HCT116 (cell line): ENCODE measurements around the gene CLRN1. TPM values are rescaled to one million over a fixed set of nuclear protein-coding genes. Genes with fewer than 3 reads are reported as not detected.

Source experiments
- ATAC-seq: fragments of 200-7000 bp; cut with Tn5 transposase; 2 replicates; pipeline ENCODE4 v1.9.1; 2020; ENCODE audit warnings: mild to moderate bottlenecking, moderate library complexity
- BruUV-seq: library from RNA; stranded (reverse); fragments of 400-500 nt; replicated peaks from 2 replicates; lab custom pipeline; 2021; lab: Mats Ljungman, UMichigan
- CTCF ChIA-PET: fragments of 300-600 bp; sonication (Branson Sonifier 250); formaldehyde crosslinking; loops from one replicate; lab custom pipeline; 2021; ENCODE audit warnings: antibody characterized with exemption; lab: Charles Lee
- POLR2A ChIA-PET: fragments of 300-600, 350-600 bp; sonication (Branson Sonifier 250); formaldehyde crosslinking; loops from one replicate; lab custom pipeline; 2021; ENCODE audit warnings: antibody characterized with exemption; lab: Charles Lee
- RAD21 ChIA-PET, 2 experiments: fragments of 300-600 bp; sonication (Branson Sonifier 250); formaldehyde crosslinking; loops; one replicate each; lab custom pipeline; 2023; ENCODE audit warnings: low total read pairs in 2 of 2; ENCODE audit not compliant: uncharacterized antibody in 2 of 2, unreplicated experiment in 2 of 2, low non-redundant PET in 1 of 2; lab: Charles Lee
- DNase-seq: peaks from one replicate; pipeline ENCODE4 v3.0.0-alpha.2; 2010; ENCODE audit warnings: low read depth, low spot score
- H2AFZ ChIP-seq: fragments of 200-600 bp; shearing (Covaris generic), sonication (generic); 2 replicates; pipeline ENCODE4 v1.6.1; 2017; ENCODE audit warnings: low read depth, mixed run types, mixed read lengths, antibody characterized with exemption, low read length; ENCODE audit not compliant: poor library complexity, severe bottlenecking
- H3K27ac ChIP-seq: 2 replicates; pipeline ENCODE4 v1.5.1; 2012; ENCODE audit warnings: low read depth, low read length
- H3K27me3 ChIP-seq: fragments of 200-600 bp; sonication (generic); 2 replicates; pipeline ENCODE4 v1.6.1; 2016; ENCODE audit warnings: mixed run types, low read length, mixed read lengths; ENCODE audit not compliant: insufficient read depth
- H3K36me3 ChIP-seq, 2 experiments: fragments of 200-500 bp in 1 of 2; fragments of 200-600 bp in 1 of 2; sonication (Bioruptor generic) in 1 of 2; sonication (generic) in 1 of 2; 2 replicates each; pipeline versions ENCODE4 v1.5.1 to v1.6.1; 2014 to 2016; ENCODE audit warnings: low read length in 2 of 2, inconsistent platforms in 1 of 2, mixed read lengths in 1 of 2, mixed run types in 1 of 2; ENCODE audit not compliant: insufficient read depth in 2 of 2, control insufficient read depth in 1 of 2
- H3K4me1 ChIP-seq, 2 experiments: fragments of 200-600 bp in 1 of 2; sonication (generic) in 1 of 2; 2 replicates each; pipeline versions ENCODE4 v1.5.1 to v1.6.1; 2012 to 2017; ENCODE audit warnings: low read length in 2 of 2, inconsistent platforms in 1 of 2, mild to moderate bottlenecking in 1 of 2, mixed read lengths in 1 of 2, mixed run types in 1 of 2, moderate library complexity in 1 of 2; ENCODE audit not compliant: insufficient read depth in 2 of 2, control insufficient read depth in 1 of 2
- H3K4me2 ChIP-seq: fragments of 200-600 bp; sonication (generic); 2 replicates; pipeline ENCODE4 v1.6.1; 2017; ENCODE audit warnings: mixed run types, low read length, mixed read lengths
- H3K4me3 ChIP-seq, 2 experiments: fragments of 200-600 bp in 1 of 2; sonication (generic) in 1 of 2; replicated peaks in 1 of 2; 2 replicates each; pipeline ENCODE4 v1.5.1; 2011 to 2016; ENCODE audit warnings: low read length in 2 of 2, control low read depth in 1 of 2, low read depth in 1 of 2, mild to moderate bottlenecking in 1 of 2, mixed read lengths in 1 of 2, mixed run types in 1 of 2
- H3K79me2 ChIP-seq: fragments of 200-600 bp; sonication (generic); 2 replicates; pipeline ENCODE4 v1.6.1; 2017; ENCODE audit warnings: mild to moderate bottlenecking, mixed run types, low read length, moderate library complexity, mixed read lengths; ENCODE audit not compliant: insufficient read depth
- H3K9ac ChIP-seq: fragments of 200-600 bp; sonication (generic); 2 replicates; pipeline ENCODE4 v1.6.1; 2016; ENCODE audit warnings: low read length, mixed read lengths
- H3K9me2 ChIP-seq: fragments of 200-600 bp; sonication (generic), shearing (Covaris generic); 2 replicates; pipeline ENCODE4 v1.6.1; 2017; ENCODE audit warnings: mixed run types, mild to moderate bottlenecking, moderate library complexity; ENCODE audit not compliant: insufficient read depth
- H3K9me3 ChIP-seq, 2 experiments: fragments of 200-500 bp in 1 of 2; fragments of 200-600 bp in 1 of 2; sonication (Bioruptor generic) in 1 of 2; sonication (generic) in 1 of 2; 2 replicates each; pipeline ENCODE4 v1.6.1; 2014 to 2017; ENCODE audit warnings: low read length in 2 of 2, mixed read lengths in 2 of 2, inconsistent platforms in 1 of 2, low read depth in 1 of 2, mild to moderate bottlenecking in 1 of 2, mixed run types in 1 of 2, moderate library complexity in 1 of 2; ENCODE audit not compliant: control insufficient read depth in 1 of 2, insufficient read depth in 1 of 2
- H4K20me1 ChIP-seq: fragments of 200-600 bp; sonication (generic), shearing (Covaris generic); 2 replicates; pipeline ENCODE4 v1.6.1; 2017; ENCODE audit warnings: mixed run types, mild to moderate bottlenecking, moderate library complexity; ENCODE audit not compliant: insufficient read depth
- ATF3 ChIP-seq: IDR thresholded peaks from 2 replicates; pipeline ENCODE4 v1.6.1; 2012
- CTCF ChIP-seq, 3 experiments: fragments of 200-600 bp in 1 of 3; sonication (generic) in 1 of 3; IDR thresholded peaks in 2 of 3; conservative IDR thresholded peaks in 1 of 3; 2 replicates each; pipeline ENCODE4 v1.5.1; 2012 to 2017; ENCODE audit warnings: low read depth in 2 of 3, low read length in 2 of 3, antibody characterized with exemption in 1 of 3, borderline replicate concordance in 1 of 3, control low read depth in 1 of 3, mild to moderate bottlenecking in 1 of 3, mixed read lengths in 1 of 3, mixed run types in 1 of 3, moderate library complexity in 1 of 3; ENCODE audit not compliant: insufficient read depth in 1 of 3
- ELF1 ChIP-seq: IDR thresholded peaks from 2 replicates; pipeline ENCODE4 v1.6.1; 2012; ENCODE audit warnings: low read depth, borderline replicate concordance
- EZH2 ChIP-seq: fragments of 200-600 bp; sonication (generic); IDR thresholded peaks from 2 replicates; pipeline ENCODE4 v1.6.1; 2017; ENCODE audit warnings: antibody characterized with exemption, mixed run types
- JUND ChIP-seq: IDR thresholded peaks from 2 replicates; pipeline ENCODE4 v1.6.1; 2012
- MAX ChIP-seq: IDR thresholded peaks from 2 replicates; pipeline ENCODE4 v1.6.1; 2012
- RAD21 ChIP-seq: IDR thresholded peaks from 2 replicates; pipeline ENCODE4 v1.6.1; 2012; ENCODE audit warnings: low read depth, mild to moderate bottlenecking
- REST ChIP-seq: IDR thresholded peaks from 2 replicates; pipeline ENCODE4 v1.6.1; 2012; ENCODE audit warnings: low read depth
- SIN3A ChIP-seq: IDR thresholded peaks from 2 replicates; pipeline ENCODE4 v1.6.1; 2012; ENCODE audit warnings: low read depth
- SP1 ChIP-seq: IDR thresholded peaks from 2 replicates; pipeline ENCODE4 v1.6.1; 2012; ENCODE audit warnings: low read depth
- YY1 ChIP-seq: IDR thresholded peaks from 2 replicates; pipeline ENCODE4 v1.6.1; 2011; ENCODE audit warnings: low read length, low read depth, moderate library complexity, mild to moderate bottlenecking; ENCODE audit not compliant: insufficient replicate concordance; ENCODE audit errors: extremely low read depth
- ZBTB33 ChIP-seq: IDR thresholded peaks from 2 replicates; pipeline ENCODE4 v1.6.1; 2011; ENCODE audit warnings: mild to moderate bottlenecking, low read length, moderate library complexity; ENCODE audit not compliant: insufficient replicate concordance; ENCODE audit errors: extremely low read depth
- intact Hi-C: fragments of 100-400 bp; cut with micrococcal nuclease; formaldehyde crosslinking; loops from 2 replicates; pipeline ENCODE4 v1.10.0; 2022
- total RNA-seq: library from RNA; stranded (reverse); gene quantifications from one replicate; pipeline ENCODE4 v1.2.1, GENCODE V29; 2021; ENCODE audit not compliant: unreplicated experiment

Gene CLRN1
- total RNA-seq, 1 experiment from 2014 or later: not detected

- TF ChIP-seq ATF3 (no peak), YY1 (no peak), EZH2 (no peak)
- TF ChIP-seq, all 23 proteins: peak for 0
These were observed 11.5 kb downstream of the CLRN1 start (continued) for GRCh38 chr3:150960708-150961684.

- ChIA-PET CTCF (no interaction called here), POLR2A (no interaction called here), RAD21 (no interaction called here)
- Histone ChIP-seq H3K9me2 (no peaks in the 10 kb centered on the region), H3K27me3 (no peaks in the 10 kb centered on the region), H3K9me3 (no peaks in the 10 kb centered on the region), H3K36me3 (no peaks in the 10 kb centered on the region), H3K4me2 (no peak overlapping the region), H3K9ac (no peak overlapping the region), H3K4me1 (no peaks in the 10 kb centered on the region), H2AFZ (no peak overlapping the region), H3K79me2 (no peaks in the 10 kb centered on the region), H3K4me3 (no peak overlapping the region), H3K27ac (no peak overlapping the region), H4K20me1 (no peaks in the 10 kb centered on the region)
- DNase-seq (no peak), ATAC-seq (no peak)
- TF ChIP-seq ZBTB33 (no peak), ELF1 (no peak), RAD21 (no peak), EZH2 (no peak), JUND (no peak), REST (no peak), SP1 (no peak), CTCF (IDR thresholded peaks at IDR 0.05 in 2 of 3, conservative IDR thresholded peaks at IDR 0.05 in 1 of 3; ENCODE audit: borderline replicate concordance in 1 of 3, insufficient read depth in 1 of 3, low read depth in 2 of 3, low read length in 2 of 3) (no peak), MAX (no peak), SIN3A (no peak), ATF3 (no peak)
- no TSS peak for BruUV-seq
- intact Hi-C loops: no loop called here
These were observed 13.8 kb downstream of the CLRN1 start for GRCh38 chr3:150958683-150959082.
